A549 (cell line): ENCODE data around the gene P2RX3. TPM values are rescaled to one million over a fixed set of nuclear protein-coding genes. Genes with fewer than 3 reads are reported as not detected.
A peak's percentile ranks its signal among the peaks of the same experiment; 100 is the strongest.

Experiments
- ATAC-seq, 2 experiments: fragments of 200-7000 bp in 1 of 2; fragments of >200 bp in 1 of 2; cut with Nextera tagmentation in 1 of 2; cut with Tn5 transposase in 1 of 2; 3 replicates each; pipeline versions ENCODE4 v1.8.0 to v1.9.1; 2018 to 2020; ENCODE audit warnings: mild to moderate bottlenecking in 1 of 2, moderate library complexity in 1 of 2
- CTCF ChIA-PET: fragments of 300-600 bp; sonication (Branson Sonifier 250); formaldehyde crosslinking; extraction: SDS; loops from one replicate; lab custom pipeline; 2021; ENCODE audit warnings: antibody characterized with exemption, inconsistent platforms; lab: Yijun Ruan, JAX
- POLR2A ChIA-PET: fragments of 350-600 bp; formaldehyde crosslinking; extraction: SDS; loops from one replicate; lab custom pipeline; 2021; ENCODE audit warnings: antibody characterized with exemption, inconsistent platforms; lab: Yijun Ruan, JAX
- DNase-seq, 2 experiments: peaks; one replicate each; pipeline versions ENCODE4 v3.0.0 to v3.0.0-alpha.2; 2011 to 2016; ENCODE audit warnings: low read depth in 1 of 2, low spot score in 1 of 2
- FAIRE-seq: peaks from 2 replicates; lab custom pipeline; 2011; peaks lifted over from hg19 to GRCh38; lab: Jason Lieb, UNC
- H3K27ac ChIP-seq, 2 experiments: fragments of >200 bp; sonication (Bioruptor Twin); formaldehyde crosslinking; 3 replicates each; pipeline ENCODE4 v1.5.1; 2016 to 2017
- H3K4me1 ChIP-seq: fragments of >200 bp; sonication (Bioruptor Twin); formaldehyde crosslinking; 3 replicates; pipeline ENCODE4 v1.6.1; 2016
- H3K4me2 ChIP-seq: fragments of >200 bp; sonication (Bioruptor Twin); formaldehyde crosslinking; 3 replicates; pipeline ENCODE4 v1.6.1; 2016
- H3K4me3 ChIP-seq: fragments of >200 bp; sonication (Bioruptor Twin); formaldehyde crosslinking; 3 replicates; pipeline ENCODE4 v1.5.1; 2016
- H3K9me3 ChIP-seq: fragments of >200 bp; sonication (Bioruptor Twin); formaldehyde crosslinking; 3 replicates; pipeline ENCODE4 v1.6.1; 2016
- CBX2 ChIP-seq: fragments of 200-600 bp; sonication (generic); IDR thresholded peaks from 2 replicates; pipeline ENCODE4 v1.6.1; 2016; ENCODE audit warnings: low read depth, mild to moderate bottlenecking, borderline replicate concordance
- CHD4 ChIP-seq: fragments of 200-600 bp; sonication (generic); IDR thresholded peaks from 2 replicates; pipeline ENCODE4 v1.6.1; 2016; ENCODE audit warnings: antibody characterized with exemption, mild to moderate bottlenecking, borderline replicate concordance
- EHF ChIP-seq: fragments of 250-450 bp; sonication (Bioruptor Pico); IDR thresholded peaks from 2 replicates; pipeline ENCODE4 v1.5.0; 2020; ENCODE audit warnings: mild to moderate bottlenecking
- EHMT2 ChIP-seq: fragments of 200-600 bp; sonication (generic); IDR thresholded peaks from 2 replicates; pipeline ENCODE4 v1.6.1; 2016; ENCODE audit warnings: antibody characterized with exemption, low read depth, mild to moderate bottlenecking, moderate library complexity
- EP300 ChIP-seq, 2 experiments: fragments of >200 bp; sonication (Bioruptor Twin); formaldehyde crosslinking; IDR thresholded peaks; 2 replicates in 1 of 2; 3 replicates in 1 of 2; pipeline ENCODE4 v1.6.1; 2016 to 2017
- FOSB ChIP-seq: fragments of 250-450 bp; sonication (Bioruptor Pico); IDR thresholded peaks from 2 replicates; pipeline ENCODE4 v1.5.0; 2020; ENCODE audit warnings: mild to moderate bottlenecking, moderate library complexity
- FOXS1 ChIP-seq: fragments of 250-450 bp; sonication (Bioruptor Pico); IDR thresholded peaks from 2 replicates; pipeline ENCODE4 v1.5.0; 2020; ENCODE audit warnings: mild to moderate bottlenecking, moderate library complexity
- HEYL ChIP-seq: fragments of 250-450 bp; sonication (Bioruptor Pico); IDR thresholded peaks from 2 replicates; pipeline ENCODE4 v1.8.0; 2021; ENCODE audit warnings: mild to moderate bottlenecking, moderate library complexity
- JUNB ChIP-seq: fragments of >200 bp; sonication (Bioruptor Twin); formaldehyde crosslinking; IDR thresholded peaks from 2 replicates; pipeline ENCODE4 v1.6.1; 2016
- NFE2L2 ChIP-seq: fragments of 150-350 bp; conservative IDR thresholded peaks from 2 replicates; pipeline ENCODE4 v1.6.1; 2014; ENCODE audit warnings: low read length
- RAD21 ChIP-seq, 2 experiments: fragments of >200 bp in 1 of 2; sonication (Bioruptor Twin) in 1 of 2; formaldehyde crosslinking in 1 of 2; IDR thresholded peaks in 1 of 2; conservative IDR thresholded peaks in 1 of 2; 2 replicates in 1 of 2; 3 replicates in 1 of 2; pipeline ENCODE4 v1.6.1; 2012 to 2018; ENCODE audit warnings: inconsistent platforms in 1 of 2
- ZC3H11A ChIP-seq: fragments of 450-650 bp; IDR thresholded peaks from 2 replicates; pipeline ENCODE4 v1.6.1; 2014; ENCODE audit warnings: antibody characterized with exemption, mild to moderate bottlenecking
- WGBS: methylation state at CpG from one replicate; pipeline ENCODE4 v1.1.6; 2017; ENCODE audit errors: missing lambda C conversion rate; 5-methylcytosine and 5-hydroxymethylcytosine counted together
- polyA plus RNA-seq, 4 experiments: library from polyadenylated mRNA; depleted of rRNA in 3 of 4; stranded (reverse); fragments of >200 nt; fragmentation: RNase III in 1 of 4; extraction: RNeasy Plus Mini Kit Qiagen cat#74134 plus additional on column Dnase treatment in 1 of 4; gene quantifications; 2 replicates in 3 of 4; 3 replicates in 1 of 4; pipeline ENCODE4 v1.2.3, GENCODE V29; 2011 to 2017
- TF ChIP-seq, protein P1 (sequence below): IDR thresholded peaks from 2 replicates; pipeline ENCODE4 v1.6.1; 2012
- TF ChIP-seq, protein P2 (sequence below): fragments of >200 bp; sonication (Bioruptor Twin); formaldehyde crosslinking; IDR thresholded peaks from 3 replicates; pipeline ENCODE4 v1.5.1; 2016
- TF ChIP-seq, protein P3 (sequence below): fragments of 150-350 bp; IDR thresholded peaks from 2 replicates; pipeline ENCODE4 v1.6.1; 2014; ENCODE audit warnings: low read depth, mild to moderate bottlenecking, low read length
- TF ChIP-seq, protein P4 (sequence below): fragments of 250-450 bp; sonication (Bioruptor Pico); IDR thresholded peaks from 2 replicates; pipeline ENCODE4 v1.5.0; 2021; ENCODE audit warnings: mild to moderate bottlenecking, moderate library complexity, borderline replicate concordance
- TF ChIP-seq, protein P5 (sequence below): IDR thresholded peaks from 2 replicates; pipeline ENCODE4 v1.6.1; 2012
- TF ChIP-seq, protein P6 (sequence below): fragments of 200-600 bp; sonication (generic); IDR thresholded peaks from 2 replicates; pipeline ENCODE4 v1.6.1; 2016; ENCODE audit warnings: antibody characterized with exemption, mild to moderate bottlenecking, moderate library complexity

The P2RX3 gene
- polyA plus RNA-seq, 2 of the 4 experiments (the other 2 are of a cell fraction), result 0.05 to 0.37 TPM

DNA sequence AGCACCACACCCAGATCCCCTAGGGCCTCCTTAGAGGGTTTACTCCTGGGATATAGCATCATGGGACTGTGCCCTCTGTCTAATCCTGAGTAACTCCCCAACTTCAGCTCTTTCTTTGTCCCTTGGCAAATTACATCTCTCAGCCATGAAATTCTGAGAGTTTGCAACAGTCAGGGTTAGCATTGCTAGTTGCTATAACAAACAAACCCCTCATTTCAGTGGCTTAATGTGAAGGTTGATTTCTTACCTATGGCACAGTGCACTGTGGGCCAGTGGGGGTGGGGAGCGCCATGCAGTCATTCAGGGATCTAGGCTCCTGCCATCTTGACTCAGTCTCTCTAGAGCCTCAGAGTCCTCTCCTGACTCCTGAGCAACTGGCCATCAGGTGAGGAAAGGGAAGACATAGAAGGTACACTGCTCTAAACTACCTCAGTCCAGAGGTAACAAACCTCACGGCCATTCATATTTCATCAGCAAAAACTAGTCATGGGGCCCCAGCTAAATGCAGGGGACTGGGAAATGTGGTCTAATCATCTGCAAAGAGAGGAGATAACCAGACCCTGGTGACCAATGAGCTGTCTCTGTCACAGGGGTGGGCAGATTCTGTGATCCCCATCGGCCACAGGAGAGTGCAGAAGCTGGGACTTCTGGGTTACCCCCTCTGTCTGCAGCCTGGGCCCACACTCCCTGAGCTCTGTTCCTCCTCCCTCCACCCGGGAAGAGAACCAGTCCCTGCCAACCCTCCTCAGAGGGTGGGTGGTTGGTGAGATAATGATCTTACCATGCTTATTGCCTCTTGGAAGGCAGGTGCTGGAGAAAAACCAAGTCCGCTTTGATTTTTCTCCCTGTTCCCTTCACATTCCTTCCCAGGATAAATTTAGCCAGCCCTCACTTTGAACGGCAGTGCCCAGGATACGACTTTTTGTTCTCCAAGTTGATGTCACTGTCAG is 25.3 kb downstream of the P2RX3 start:
- ChIA-PET CTCF (interaction anchor here (0.6 to 2.1 kb wide), 13 partner anchors 8 to 205 kb away, joined by 3 to 8 read pairs (median 4); no protein-coding TSS in a partner anchor), POLR2A (interaction anchor here (1.1 kb wide), 1 partner anchor 28 kb away, joined by 3 read pairs; the partner anchor contains the start of gene SSRP1)
- WGBS, result 70% methylated on average over 7 of the region's 7 CpGs
- H3K27ac ChIP-seq, result peak overlapping the region in 1 of 2 experiments; percentile 46; a peak in 3 of 6 replicates
- no peak for FAIRE-seq
- no peak overlapping the region for H3K4me3 ChIP-seq
- DNase-seq, result no peak
- TF ChIP-seq EP300 (IDR thresholded peaks at IDR 0.05) (no peak), EHF (CRISPR knock-in tag) (no peak), CHD4 (no peak), EHMT2 (no peak), FOXS1 (CRISPR knock-in tag) (no peak), ZC3H11A (no peak), NFE2L2 (no peak), CBX2 (no peak), HEYL (no peak), JUNB (no peak), RAD21 (conservative IDR thresholded peaks at IDR 0.05 in 1 of 2, IDR thresholded peaks at IDR 0.05 in 1 of 2) (no peak), FOSB (CRISPR knock-in tag) (no peak)
- TF ChIP-seq, protein P1, sequence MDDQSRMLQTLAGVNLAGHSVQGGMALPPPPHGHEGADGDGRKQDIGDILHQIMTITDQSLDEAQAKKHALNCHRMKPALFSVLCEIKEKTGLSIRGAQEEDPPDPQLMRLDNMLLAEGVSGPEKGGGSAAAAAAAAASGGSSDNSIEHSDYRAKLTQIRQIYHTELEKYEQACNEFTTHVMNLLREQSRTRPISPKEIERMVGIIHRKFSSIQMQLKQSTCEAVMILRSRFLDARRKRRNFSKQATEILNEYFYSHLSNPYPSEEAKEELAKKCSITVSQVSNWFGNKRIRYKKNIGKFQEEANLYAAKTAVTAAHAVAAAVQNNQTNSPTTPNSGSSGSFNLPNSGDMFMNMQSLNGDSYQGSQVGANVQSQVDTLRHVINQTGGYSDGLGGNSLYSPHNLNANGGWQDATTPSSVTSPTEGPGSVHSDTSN, result no peak
- TF ChIP-seq, protein P2, sequence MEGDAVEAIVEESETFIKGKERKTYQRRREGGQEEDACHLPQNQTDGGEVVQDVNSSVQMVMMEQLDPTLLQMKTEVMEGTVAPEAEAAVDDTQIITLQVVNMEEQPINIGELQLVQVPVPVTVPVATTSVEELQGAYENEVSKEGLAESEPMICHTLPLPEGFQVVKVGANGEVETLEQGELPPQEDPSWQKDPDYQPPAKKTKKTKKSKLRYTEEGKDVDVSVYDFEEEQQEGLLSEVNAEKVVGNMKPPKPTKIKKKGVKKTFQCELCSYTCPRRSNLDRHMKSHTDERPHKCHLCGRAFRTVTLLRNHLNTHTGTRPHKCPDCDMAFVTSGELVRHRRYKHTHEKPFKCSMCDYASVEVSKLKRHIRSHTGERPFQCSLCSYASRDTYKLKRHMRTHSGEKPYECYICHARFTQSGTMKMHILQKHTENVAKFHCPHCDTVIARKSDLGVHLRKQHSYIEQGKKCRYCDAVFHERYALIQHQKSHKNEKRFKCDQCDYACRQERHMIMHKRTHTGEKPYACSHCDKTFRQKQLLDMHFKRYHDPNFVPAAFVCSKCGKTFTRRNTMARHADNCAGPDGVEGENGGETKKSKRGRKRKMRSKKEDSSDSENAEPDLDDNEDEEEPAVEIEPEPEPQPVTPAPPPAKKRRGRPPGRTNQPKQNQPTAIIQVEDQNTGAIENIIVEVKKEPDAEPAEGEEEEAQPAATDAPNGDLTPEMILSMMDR, result no peak
- TF ChIP-seq, protein P3, sequence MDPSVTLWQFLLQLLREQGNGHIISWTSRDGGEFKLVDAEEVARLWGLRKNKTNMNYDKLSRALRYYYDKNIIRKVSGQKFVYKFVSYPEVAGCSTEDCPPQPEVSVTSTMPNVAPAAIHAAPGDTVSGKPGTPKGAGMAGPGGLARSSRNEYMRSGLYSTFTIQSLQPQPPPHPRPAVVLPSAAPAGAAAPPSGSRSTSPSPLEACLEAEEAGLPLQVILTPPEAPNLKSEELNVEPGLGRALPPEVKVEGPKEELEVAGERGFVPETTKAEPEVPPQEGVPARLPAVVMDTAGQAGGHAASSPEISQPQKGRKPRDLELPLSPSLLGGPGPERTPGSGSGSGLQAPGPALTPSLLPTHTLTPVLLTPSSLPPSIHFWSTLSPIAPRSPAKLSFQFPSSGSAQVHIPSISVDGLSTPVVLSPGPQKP, result no peak
- TF ChIP-seq, protein P4, sequence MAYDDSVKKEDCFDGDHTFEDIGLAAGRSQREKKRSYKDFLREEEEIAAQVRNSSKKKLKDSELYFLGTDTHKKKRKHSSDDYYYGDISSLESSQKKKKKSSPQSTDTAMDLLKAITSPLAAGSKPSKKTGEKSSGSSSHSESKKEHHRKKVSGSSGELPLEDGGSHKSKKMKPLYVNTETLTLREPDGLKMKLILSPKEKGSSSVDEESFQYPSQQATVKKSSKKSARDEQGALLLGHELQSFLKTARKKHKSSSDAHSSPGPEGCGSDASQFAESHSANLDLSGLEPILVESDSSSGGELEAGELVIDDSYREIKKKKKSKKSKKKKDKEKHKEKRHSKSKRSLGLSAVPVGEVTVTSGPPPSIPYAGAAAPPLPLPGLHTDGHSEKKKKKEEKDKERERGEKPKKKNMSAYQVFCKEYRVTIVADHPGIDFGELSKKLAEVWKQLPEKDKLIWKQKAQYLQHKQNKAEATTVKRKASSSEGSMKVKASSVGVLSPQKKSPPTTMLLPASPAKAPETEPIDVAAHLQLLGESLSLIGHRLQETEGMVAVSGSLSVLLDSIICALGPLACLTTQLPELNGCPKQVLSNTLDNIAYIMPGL, result no peak
- TF ChIP-seq, protein P5, sequence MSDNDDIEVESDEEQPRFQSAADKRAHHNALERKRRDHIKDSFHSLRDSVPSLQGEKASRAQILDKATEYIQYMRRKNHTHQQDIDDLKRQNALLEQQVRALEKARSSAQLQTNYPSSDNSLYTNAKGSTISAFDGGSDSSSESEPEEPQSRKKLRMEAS, result no peak
- TF ChIP-seq, protein P6, sequence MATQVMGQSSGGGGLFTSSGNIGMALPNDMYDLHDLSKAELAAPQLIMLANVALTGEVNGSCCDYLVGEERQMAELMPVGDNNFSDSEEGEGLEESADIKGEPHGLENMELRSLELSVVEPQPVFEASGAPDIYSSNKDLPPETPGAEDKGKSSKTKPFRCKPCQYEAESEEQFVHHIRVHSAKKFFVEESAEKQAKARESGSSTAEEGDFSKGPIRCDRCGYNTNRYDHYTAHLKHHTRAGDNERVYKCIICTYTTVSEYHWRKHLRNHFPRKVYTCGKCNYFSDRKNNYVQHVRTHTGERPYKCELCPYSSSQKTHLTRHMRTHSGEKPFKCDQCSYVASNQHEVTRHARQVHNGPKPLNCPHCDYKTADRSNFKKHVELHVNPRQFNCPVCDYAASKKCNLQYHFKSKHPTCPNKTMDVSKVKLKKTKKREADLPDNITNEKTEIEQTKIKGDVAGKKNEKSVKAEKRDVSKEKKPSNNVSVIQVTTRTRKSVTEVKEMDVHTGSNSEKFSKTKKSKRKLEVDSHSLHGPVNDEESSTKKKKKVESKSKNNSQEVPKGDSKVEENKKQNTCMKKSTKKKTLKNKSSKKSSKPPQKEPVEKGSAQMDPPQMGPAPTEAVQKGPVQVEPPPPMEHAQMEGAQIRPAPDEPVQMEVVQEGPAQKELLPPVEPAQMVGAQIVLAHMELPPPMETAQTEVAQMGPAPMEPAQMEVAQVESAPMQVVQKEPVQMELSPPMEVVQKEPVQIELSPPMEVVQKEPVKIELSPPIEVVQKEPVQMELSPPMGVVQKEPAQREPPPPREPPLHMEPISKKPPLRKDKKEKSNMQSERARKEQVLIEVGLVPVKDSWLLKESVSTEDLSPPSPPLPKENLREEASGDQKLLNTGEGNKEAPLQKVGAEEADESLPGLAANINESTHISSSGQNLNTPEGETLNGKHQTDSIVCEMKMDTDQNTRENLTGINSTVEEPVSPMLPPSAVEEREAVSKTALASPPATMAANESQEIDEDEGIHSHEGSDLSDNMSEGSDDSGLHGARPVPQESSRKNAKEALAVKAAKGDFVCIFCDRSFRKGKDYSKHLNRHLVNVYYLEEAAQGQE, result no peak
- H3K9me3 ChIP-seq, result peaks cover 5% of the 10 kb centered on the region; the same call in 1 of the 3 replicates
- peaks cover 28% of the 10 kb centered on the region for H3K4me1 ChIP-seq
- ATAC-seq, result no peak
- no peak overlapping the region for H3K4me2 ChIP-seq
